GM12875 (cell line): ENCODE measurements around the gene F5.

Experiments used
- H3K4me3 ChIP-seq: one replicate; pipeline ENCODE4 v1.5.1; 2011; ENCODE audit warnings: low read depth, low read length, control low read depth
- TF ChIP-seq, protein P1 (sequence below): IDR thresholded peaks from 2 replicates; pipeline ENCODE4 v1.5.1; 2011; ENCODE audit warnings: low read depth, mild to moderate bottlenecking, control low read depth, inconsistent platforms, low read length, moderate library complexity, borderline replicate concordance; ENCODE audit not compliant: insufficient read depth

The F5 gene

DNA sequence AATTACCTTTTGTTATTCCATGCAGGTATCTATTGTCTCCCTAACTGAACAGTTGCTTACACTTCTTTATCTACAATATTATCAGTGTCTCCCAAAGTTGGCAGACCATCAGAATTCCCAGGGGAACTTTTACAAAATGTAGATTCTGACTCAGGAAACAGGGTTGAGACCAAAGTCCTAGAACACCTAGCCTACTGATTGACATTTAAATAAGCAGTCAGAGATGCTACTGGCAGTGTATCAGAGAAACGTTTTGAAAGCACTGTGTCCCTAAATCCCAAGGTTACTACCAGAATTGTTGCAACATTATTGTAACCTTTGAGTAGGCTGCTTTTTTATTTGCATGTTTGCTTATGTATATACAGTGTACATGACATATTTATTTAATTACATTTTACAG is 1.8 kb upstream of the F5 start:
- no peak overlapping the region for H3K4me3 ChIP-seq
- TF ChIP-seq, protein P1, sequence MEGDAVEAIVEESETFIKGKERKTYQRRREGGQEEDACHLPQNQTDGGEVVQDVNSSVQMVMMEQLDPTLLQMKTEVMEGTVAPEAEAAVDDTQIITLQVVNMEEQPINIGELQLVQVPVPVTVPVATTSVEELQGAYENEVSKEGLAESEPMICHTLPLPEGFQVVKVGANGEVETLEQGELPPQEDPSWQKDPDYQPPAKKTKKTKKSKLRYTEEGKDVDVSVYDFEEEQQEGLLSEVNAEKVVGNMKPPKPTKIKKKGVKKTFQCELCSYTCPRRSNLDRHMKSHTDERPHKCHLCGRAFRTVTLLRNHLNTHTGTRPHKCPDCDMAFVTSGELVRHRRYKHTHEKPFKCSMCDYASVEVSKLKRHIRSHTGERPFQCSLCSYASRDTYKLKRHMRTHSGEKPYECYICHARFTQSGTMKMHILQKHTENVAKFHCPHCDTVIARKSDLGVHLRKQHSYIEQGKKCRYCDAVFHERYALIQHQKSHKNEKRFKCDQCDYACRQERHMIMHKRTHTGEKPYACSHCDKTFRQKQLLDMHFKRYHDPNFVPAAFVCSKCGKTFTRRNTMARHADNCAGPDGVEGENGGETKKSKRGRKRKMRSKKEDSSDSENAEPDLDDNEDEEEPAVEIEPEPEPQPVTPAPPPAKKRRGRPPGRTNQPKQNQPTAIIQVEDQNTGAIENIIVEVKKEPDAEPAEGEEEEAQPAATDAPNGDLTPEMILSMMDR = no peak

DNA sequence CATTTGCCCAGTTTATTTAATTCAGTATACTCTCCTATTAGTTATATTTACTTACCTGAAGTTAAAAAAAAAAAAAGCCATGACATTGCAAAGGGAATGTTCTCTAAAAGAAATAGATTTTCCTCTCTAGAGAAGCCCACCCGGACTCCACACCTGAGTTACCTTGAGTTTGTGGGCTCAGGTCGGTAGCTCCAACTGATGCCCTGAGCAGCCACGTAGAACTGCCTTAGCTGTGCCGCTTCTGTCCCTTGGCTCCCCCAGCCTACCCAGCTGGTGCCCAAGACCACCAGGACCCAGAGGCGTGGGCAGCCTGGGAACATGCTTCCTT is 250 bp downstream of the F5 start:
- no peak overlapping the region for H3K4me3 ChIP-seq
- TF ChIP-seq, protein P1 = no peak

DNA sequence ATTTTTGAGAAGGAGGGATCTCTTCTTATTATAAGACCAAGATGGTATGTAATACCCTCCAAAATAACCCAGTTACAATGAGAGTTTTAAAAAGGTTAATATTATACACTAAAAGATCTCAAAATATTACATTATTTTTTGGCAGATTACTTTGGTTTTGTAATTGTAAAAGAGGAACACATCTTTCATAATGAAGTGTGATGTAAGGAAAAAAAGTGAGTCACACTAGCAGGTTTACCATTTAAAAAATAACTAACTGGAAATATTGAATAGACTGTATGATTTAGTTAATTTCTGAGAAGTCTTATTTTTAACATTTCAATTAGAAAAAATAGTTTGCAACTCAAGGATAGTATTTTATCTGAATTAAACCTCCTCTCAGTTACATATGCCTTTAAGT is 1.1 kb downstream of the F5 start:
- H3K4me3 ChIP-seq = no peak overlapping the region
- TF ChIP-seq, protein P1 = no peak

- TF ChIP-seq, protein P1 = no peak
- no peak overlapping the region for H3K4me3 ChIP-seq
Measured at GRCh38 chr1:169584483-169585144, 1.7 kb downstream of the F5 start.

GRCh38 chr1:169577981-169578738 is 8.1 kb downstream of the F5 start:
- no peak overlapping the region for H3K4me3 ChIP-seq
- TF ChIP-seq, protein P1 = no peak

DNA sequence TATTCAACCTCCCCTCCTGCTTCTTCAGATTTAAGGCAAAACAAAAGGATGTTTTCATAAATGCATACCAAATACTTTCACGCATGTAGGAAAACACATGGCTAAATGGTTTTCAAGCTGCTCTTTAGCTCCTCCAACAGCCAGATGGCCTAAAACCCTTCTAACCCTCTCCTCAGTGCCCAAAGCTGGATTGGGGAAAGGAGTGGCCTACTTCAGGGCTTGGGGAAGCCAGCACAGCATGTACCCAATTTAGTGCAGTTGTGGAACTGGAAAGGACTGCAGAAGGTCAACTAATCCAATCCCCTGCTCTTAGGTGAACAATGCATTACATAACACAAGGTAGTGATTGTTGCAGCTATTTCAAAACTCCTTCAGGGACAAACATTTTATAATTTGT is 9.3 kb downstream of the F5 start:
- TF ChIP-seq, protein P1 = no peak
- H3K4me3 ChIP-seq = no peak overlapping the region

DNA sequence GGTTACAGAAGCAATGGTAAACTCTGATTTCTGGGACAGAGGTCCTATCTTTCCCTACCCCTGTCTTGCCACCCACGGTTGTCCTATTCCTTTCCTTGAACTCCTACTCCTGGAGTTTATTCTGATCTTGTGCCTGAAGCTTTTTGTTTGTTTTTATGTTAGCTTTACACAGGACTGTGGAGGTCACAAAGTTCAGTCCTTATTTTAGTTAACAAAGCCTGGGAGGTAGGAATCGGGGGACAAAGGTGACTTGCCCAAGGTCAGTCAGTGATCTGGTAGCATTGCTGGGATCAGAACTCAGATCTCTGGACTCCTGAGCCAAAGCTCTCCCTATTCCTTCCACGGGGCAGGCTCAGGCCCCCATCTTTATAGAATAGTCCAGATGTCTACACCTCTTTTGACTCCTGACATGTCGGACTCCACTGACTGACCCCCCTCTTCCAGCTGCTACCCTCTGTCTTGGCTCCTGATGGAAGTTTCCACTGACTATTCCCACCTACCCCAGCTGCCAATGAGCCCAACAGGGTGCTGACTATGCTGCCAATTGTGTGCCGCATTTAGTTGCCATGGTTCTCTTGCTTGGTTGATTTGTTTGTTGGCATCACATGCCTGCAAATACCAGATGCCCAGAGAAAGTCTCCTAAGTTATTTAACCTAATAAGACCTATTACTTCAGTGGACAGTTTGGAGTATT is 9.9 kb downstream of the F5 start:
- H3K4me3 ChIP-seq = no peak overlapping the region
- TF ChIP-seq, protein P1 = no peak
